Prostate gland (tissue), 2 donors: Measurements from ENCODE around the gene RCOR1.

Source experiments
- POLR2A ChIP-seq: fragments of 450-650 bp; IDR thresholded peaks from one replicate; pipeline ENCODE4 v1.6.1; 2016; ENCODE audit warnings: antibody characterized with exemption, mild to moderate bottlenecking
- TF ChIP-seq, protein P1 (sequence below), 4 experiments: fragments of 200-600 bp in 2 of 4; fragments of 450-650 bp in 2 of 4; sonication (generic) in 2 of 4; IDR thresholded peaks; 1 replicate in 3 of 4; 2 replicates in 1 of 4; pipeline ENCODE4 v1.5.1; 2016 to 2019; ENCODE audit warnings: antibody characterized with exemption in 4 of 4, mild to moderate bottlenecking in 2 of 4, moderate library complexity in 2 of 4

DNA sequence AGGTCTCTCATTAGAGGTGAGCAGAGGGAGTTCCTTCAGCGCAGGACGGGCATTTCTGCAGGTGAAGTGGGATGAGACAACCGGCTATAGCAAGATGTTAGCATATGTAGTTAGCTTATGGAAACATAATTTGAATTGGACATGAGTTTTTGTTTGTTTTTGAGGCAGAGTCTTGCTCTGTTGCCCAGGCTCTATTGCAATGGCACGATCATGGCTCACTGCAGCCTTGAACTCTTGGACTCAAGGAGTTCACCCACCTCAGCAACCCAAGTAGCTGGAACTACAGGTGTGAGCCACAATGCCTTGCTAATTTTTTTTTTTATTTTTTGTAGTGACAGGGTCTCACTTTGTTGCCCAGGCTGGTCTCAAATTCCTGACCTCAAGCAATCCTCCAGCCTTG, 69.2 kb downstream of the RCOR1 start:
- TF ChIP-seq, protein P1, sequence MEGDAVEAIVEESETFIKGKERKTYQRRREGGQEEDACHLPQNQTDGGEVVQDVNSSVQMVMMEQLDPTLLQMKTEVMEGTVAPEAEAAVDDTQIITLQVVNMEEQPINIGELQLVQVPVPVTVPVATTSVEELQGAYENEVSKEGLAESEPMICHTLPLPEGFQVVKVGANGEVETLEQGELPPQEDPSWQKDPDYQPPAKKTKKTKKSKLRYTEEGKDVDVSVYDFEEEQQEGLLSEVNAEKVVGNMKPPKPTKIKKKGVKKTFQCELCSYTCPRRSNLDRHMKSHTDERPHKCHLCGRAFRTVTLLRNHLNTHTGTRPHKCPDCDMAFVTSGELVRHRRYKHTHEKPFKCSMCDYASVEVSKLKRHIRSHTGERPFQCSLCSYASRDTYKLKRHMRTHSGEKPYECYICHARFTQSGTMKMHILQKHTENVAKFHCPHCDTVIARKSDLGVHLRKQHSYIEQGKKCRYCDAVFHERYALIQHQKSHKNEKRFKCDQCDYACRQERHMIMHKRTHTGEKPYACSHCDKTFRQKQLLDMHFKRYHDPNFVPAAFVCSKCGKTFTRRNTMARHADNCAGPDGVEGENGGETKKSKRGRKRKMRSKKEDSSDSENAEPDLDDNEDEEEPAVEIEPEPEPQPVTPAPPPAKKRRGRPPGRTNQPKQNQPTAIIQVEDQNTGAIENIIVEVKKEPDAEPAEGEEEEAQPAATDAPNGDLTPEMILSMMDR (IDR thresholded peaks at IDR 0.05), result no peak
- no peak for TF ChIP-seq POLR2A
